ENCODE measurements around the gene CASQ1.

CASQ1 gene

GRCh38 chr1:160214481-160215140 lies 24.2 kb downstream of the CASQ1 start:
- peaks cover 91% of the 10 kb centered on the region for H3K36me3 ChIP-seq
- no peaks in the 10 kb centered on the region for H3K27me3 ChIP-seq
- no peaks in the 10 kb centered on the region for H3K9me3 ChIP-seq
- TF ChIP-seq CTCF (IDR thresholded peaks at IDR 0.05), result no peak
- H3K27ac ChIP-seq, result no peak overlapping the region
- H3K4me3 ChIP-seq (ENCODE audit: low read depth in 1 of 2, low read length in 1 of 2), result no peak overlapping the region
- no peaks in the 10 kb centered on the region for H3K4me1 ChIP-seq (ENCODE audit: control insufficient read depth in 1 of 2, insufficient read depth in 1 of 2, low read depth in 1 of 2, low read length in 1 of 2)

GRCh38 chr1:160216301-160216700 lies 25.9 kb downstream of the CASQ1 start:
- H3K4me1 ChIP-seq (ENCODE audit: control insufficient read depth in 1 of 2, insufficient read depth in 1 of 2, low read depth in 1 of 2, low read length in 1 of 2), result no peaks in the 10 kb centered on the region
- H3K36me3 ChIP-seq, result peaks cover 97% of the 10 kb centered on the region
- no peak overlapping the region for H3K4me3 ChIP-seq (ENCODE audit: low read depth in 1 of 2, low read length in 1 of 2)
- no peaks in the 10 kb centered on the region for H3K9me3 ChIP-seq
- no peaks in the 10 kb centered on the region for H3K27me3 ChIP-seq
- no peak overlapping the region for H3K27ac ChIP-seq
- no peak for TF ChIP-seq CTCF (IDR thresholded peaks at IDR 0.05)

- H3K4me1 ChIP-seq (ENCODE audit: control insufficient read depth in 1 of 2, insufficient read depth in 1 of 2, low read depth in 1 of 2, low read length in 1 of 2), result no peaks in the 10 kb centered on the region
- no peak overlapping the region for H3K4me3 ChIP-seq (ENCODE audit: low read depth in 1 of 2, low read length in 1 of 2)
- H3K27ac ChIP-seq, result no peak overlapping the region
- no peaks in the 10 kb centered on the region for H3K27me3 ChIP-seq
- H3K36me3 ChIP-seq, result peaks cover 97% of the 10 kb centered on the region
- no peak for TF ChIP-seq CTCF (IDR thresholded peaks at IDR 0.05)
- H3K9me3 ChIP-seq, result no peaks in the 10 kb centered on the region
Observed at GRCh38 chr1:160217481-160218051, 27.2 kb downstream of the CASQ1 start.

GRCh38 chr1:160219062-160219929 lies 28.9 kb downstream of the CASQ1 start:
- Histone ChIP-seq H3K4me3 (ENCODE audit: low read depth in 1 of 2, low read length in 1 of 2) (no peak overlapping the region), H3K27ac (no peak overlapping the region), H3K9me3 (no peaks in the 10 kb centered on the region), H3K27me3 (no peaks in the 10 kb centered on the region), H3K4me1 (ENCODE audit: control insufficient read depth in 1 of 2, insufficient read depth in 1 of 2, low read depth in 1 of 2, low read length in 1 of 2) (no peaks in the 10 kb centered on the region), H3K36me3 (peaks cover 99% of the 10 kb centered on the region)
- TF ChIP-seq CTCF (IDR thresholded peaks at IDR 0.05), result no peak

- Histone ChIP-seq H3K27ac (no peak overlapping the region), H3K9me3 (no peaks in the 10 kb centered on the region), H3K27me3 (no peaks in the 10 kb centered on the region), H3K4me3 (ENCODE audit: low read depth in 1 of 2, low read length in 1 of 2) (no peak overlapping the region), H3K4me1 (ENCODE audit: control insufficient read depth in 1 of 2, insufficient read depth in 1 of 2, low read depth in 1 of 2, low read length in 1 of 2) (no peaks in the 10 kb centered on the region), H3K36me3 (peaks cover 99% of the 10 kb centered on the region)
- no peak for TF ChIP-seq CTCF (IDR thresholded peaks at IDR 0.05)
Observed at GRCh38 chr1:160220301-160220700, 29.9 kb downstream of the CASQ1 start.
